Karpas-422 (cell line): ENCODE data around the gene ZBTB32. TPM values are rescaled to one million over a fixed set of nuclear protein-coding genes. Genes with fewer than 3 reads are reported as not detected.
"Not testable (repeated sequence)": the region's sequence is repeated elsewhere in the genome, so short reads cannot be mapped to it uniquely, and the experiment has no call there.

Source experiments
- DNase-seq: peaks from one replicate; pipeline ENCODE4 v3.0.0-alpha.2; 2015
- H2AFZ ChIP-seq: fragments of 200-600 bp; sonication (generic); 2 replicates; pipeline ENCODE4 v1.6.1; 2014; ENCODE audit warnings: antibody characterized with exemption, low read length, mixed read lengths
- H3K27ac ChIP-seq: fragments of 200-600 bp; sonication (generic); 2 replicates; pipeline ENCODE4 v1.5.1; 2014; ENCODE audit warnings: mild to moderate bottlenecking, low read length, moderate library complexity
- H3K27me3 ChIP-seq: fragments of 200-600 bp; sonication (generic); 2 replicates; pipeline ENCODE4 v1.6.1; 2014; ENCODE audit warnings: low read length, mixed read lengths
- H3K36me3 ChIP-seq: fragments of 200-600 bp; sonication (generic); 2 replicates; pipeline ENCODE4 v1.6.1; 2014; ENCODE audit warnings: low read length, mixed read lengths; ENCODE audit not compliant: insufficient read depth
- H3K4me1 ChIP-seq: fragments of 200-600 bp; sonication (generic); 2 replicates; pipeline ENCODE4 v1.6.1; 2014; ENCODE audit warnings: mild to moderate bottlenecking, low read length, mixed read lengths
- H3K4me2 ChIP-seq: fragments of 200-600 bp; sonication (generic); 2 replicates; pipeline ENCODE4 v1.6.1; 2014; ENCODE audit warnings: low read length, low read depth, mild to moderate bottlenecking; ENCODE audit not compliant: poor library complexity, severe bottlenecking
- H3K4me3 ChIP-seq: fragments of 200-600 bp; sonication (generic); 2 replicates; pipeline ENCODE4 v1.5.1; 2014; ENCODE audit warnings: mild to moderate bottlenecking, antibody characterized with exemption, low read length, mixed read lengths
- H3K79me2 ChIP-seq: fragments of 200-600 bp; sonication (generic); 2 replicates; pipeline ENCODE4 v1.6.1; 2014; ENCODE audit warnings: mild to moderate bottlenecking, low read length, mixed read lengths
- H3K9ac ChIP-seq: fragments of 200-600 bp; sonication (generic); 2 replicates; pipeline ENCODE4 v1.6.0; 2014; ENCODE audit warnings: low read length
- H3K9me2 ChIP-seq: fragments of 200-600 bp; sonication (generic), shearing (Covaris generic); replicated peaks from 2 replicates; pipeline ENCODE4 v1.6.0; 2014; ENCODE audit warnings: mild to moderate bottlenecking, low read length, moderate library complexity; ENCODE audit not compliant: insufficient read depth
- H3K9me3 ChIP-seq: fragments of 300-700, 200-600 bp; sonication (generic); 2 replicates; pipeline ENCODE4 v1.6.1; 2014; ENCODE audit warnings: low read length, mixed read lengths
- H4K20me1 ChIP-seq: fragments of 200-600 bp; sonication (generic); 2 replicates; pipeline ENCODE4 v1.6.1; 2014; ENCODE audit warnings: mild to moderate bottlenecking, antibody characterized with exemption, low read length, low read depth; ENCODE audit not compliant: insufficient read depth
- total RNA-seq: library from RNA; depleted of rRNA; stranded (reverse); fragments of >200 nt; shearing (Covaris generic); gene quantifications from 2 replicates; pipeline ENCODE4 v1.2.3, GENCODE V29; 2014; ENCODE audit warnings: low replicate concordance; rRNA removed

Gene ZBTB32, protein sequence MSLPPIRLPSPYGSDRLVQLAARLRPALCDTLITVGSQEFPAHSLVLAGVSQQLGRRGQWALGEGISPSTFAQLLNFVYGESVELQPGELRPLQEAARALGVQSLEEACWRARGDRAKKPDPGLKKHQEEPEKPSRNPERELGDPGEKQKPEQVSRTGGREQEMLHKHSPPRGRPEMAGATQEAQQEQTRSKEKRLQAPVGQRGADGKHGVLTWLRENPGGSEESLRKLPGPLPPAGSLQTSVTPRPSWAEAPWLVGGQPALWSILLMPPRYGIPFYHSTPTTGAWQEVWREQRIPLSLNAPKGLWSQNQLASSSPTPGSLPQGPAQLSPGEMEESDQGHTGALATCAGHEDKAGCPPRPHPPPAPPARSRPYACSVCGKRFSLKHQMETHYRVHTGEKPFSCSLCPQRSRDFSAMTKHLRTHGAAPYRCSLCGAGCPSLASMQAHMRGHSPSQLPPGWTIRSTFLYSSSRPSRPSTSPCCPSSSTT
- not detected in 2 replicates for total RNA-seq

- Histone ChIP-seq H4K20me1 (no peaks in the 10 kb centered on the region), H2AFZ (no peak within 1 kb of the TSS), H3K9me3 (no peaks in the 10 kb centered on the region), H3K4me2 (no peak within 1 kb of the TSS), H3K36me3 (no peaks in the 10 kb centered on the region), H3K79me2 (no peaks in the 10 kb centered on the region), H3K4me3 (no peak within 1 kb of the TSS), H3K9me2 (no peaks in the 10 kb centered on the region), H3K9ac (no peak within 1 kb of the TSS), H3K4me1 (peaks cover 9% of the 10 kb centered on the region), H3K27ac (no peak within 1 kb of the TSS), H3K27me3 (no peaks in the 10 kb centered on the region)
- peak; percentile 78 for DNase-seq
Observed at GRCh38 chr19:35704218-35704617, at the start of gene ZBTB32. ZBTB32 (plus strand) TSS chr19:35704558; CDS start chr19:35714627, 10,069 bp downstream.

- not testable (repeated sequence) for H3K9me3 ChIP-seq, H3K27ac ChIP-seq, H3K9me2 ChIP-seq, H3K9ac ChIP-seq, H3K4me3 ChIP-seq, H3K4me1 ChIP-seq, H3K27me3 ChIP-seq, DNase-seq, H3K4me2 ChIP-seq, H4K20me1 ChIP-seq, H2AFZ ChIP-seq
- peaks cover 27% of the 10 kb centered on the region for H3K36me3 ChIP-seq
- H3K79me2 ChIP-seq: peaks cover 15% of the 10 kb centered on the region
Observed at GRCh38 chr19:35654828-35655227, 49.5 kb upstream of the ZBTB32 start.

- H3K4me2 ChIP-seq: no peak overlapping the region
- H3K4me1 ChIP-seq: no peaks in the 10 kb centered on the region
- DNase-seq: no peak
- H2AFZ ChIP-seq: no peak overlapping the region
- no peaks in the 10 kb centered on the region for H3K9me3 ChIP-seq
- peaks cover 7% of the 10 kb centered on the region for H3K79me2 ChIP-seq
- H3K4me3 ChIP-seq: no peak overlapping the region
- H4K20me1 ChIP-seq: no peaks in the 10 kb centered on the region
- no peak overlapping the region for H3K27ac ChIP-seq
- H3K27me3 ChIP-seq: no peaks in the 10 kb centered on the region
- peaks cover 27% of the 10 kb centered on the region for H3K36me3 ChIP-seq
- no peaks in the 10 kb centered on the region for H3K9me2 ChIP-seq
- H3K9ac ChIP-seq: no peak overlapping the region
Observed at GRCh38 chr19:35655600-35655999, 48.8 kb upstream of the ZBTB32 start.

DNA sequence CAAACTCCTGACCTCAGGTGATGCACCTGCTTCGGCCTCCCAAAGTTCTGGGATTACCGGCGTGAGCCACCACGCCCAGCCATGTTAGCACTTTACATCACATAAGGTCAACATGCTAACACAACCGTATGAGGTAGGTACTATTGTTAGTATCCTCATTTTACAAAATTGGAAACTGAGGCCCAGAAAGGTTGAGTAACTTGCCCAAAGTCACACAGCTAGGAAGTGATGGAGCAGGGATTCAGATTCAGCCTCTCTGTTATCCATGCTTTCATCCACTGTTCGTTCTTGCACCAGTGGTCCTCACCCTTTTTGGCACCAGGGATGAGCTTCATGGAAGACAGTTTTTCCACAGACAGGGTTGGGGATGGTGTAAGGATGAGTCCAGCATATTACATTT lies 47.7 kb upstream of the ZBTB32 start:
- Histone ChIP-seq H3K4me2 (no peak overlapping the region), H3K36me3 (peaks cover 21% of the 10 kb centered on the region), H2AFZ (no peak overlapping the region), H4K20me1 (no peaks in the 10 kb centered on the region), H3K9ac (no peak overlapping the region), H3K9me2 (no peaks in the 10 kb centered on the region), H3K4me3 (no peak overlapping the region), H3K4me1 (no peaks in the 10 kb centered on the region), H3K27ac (no peak overlapping the region), H3K27me3 (no peaks in the 10 kb centered on the region), H3K9me3 (no peaks in the 10 kb centered on the region), H3K79me2 (no peaks in the 10 kb centered on the region)
- no peak for DNase-seq

DNA sequence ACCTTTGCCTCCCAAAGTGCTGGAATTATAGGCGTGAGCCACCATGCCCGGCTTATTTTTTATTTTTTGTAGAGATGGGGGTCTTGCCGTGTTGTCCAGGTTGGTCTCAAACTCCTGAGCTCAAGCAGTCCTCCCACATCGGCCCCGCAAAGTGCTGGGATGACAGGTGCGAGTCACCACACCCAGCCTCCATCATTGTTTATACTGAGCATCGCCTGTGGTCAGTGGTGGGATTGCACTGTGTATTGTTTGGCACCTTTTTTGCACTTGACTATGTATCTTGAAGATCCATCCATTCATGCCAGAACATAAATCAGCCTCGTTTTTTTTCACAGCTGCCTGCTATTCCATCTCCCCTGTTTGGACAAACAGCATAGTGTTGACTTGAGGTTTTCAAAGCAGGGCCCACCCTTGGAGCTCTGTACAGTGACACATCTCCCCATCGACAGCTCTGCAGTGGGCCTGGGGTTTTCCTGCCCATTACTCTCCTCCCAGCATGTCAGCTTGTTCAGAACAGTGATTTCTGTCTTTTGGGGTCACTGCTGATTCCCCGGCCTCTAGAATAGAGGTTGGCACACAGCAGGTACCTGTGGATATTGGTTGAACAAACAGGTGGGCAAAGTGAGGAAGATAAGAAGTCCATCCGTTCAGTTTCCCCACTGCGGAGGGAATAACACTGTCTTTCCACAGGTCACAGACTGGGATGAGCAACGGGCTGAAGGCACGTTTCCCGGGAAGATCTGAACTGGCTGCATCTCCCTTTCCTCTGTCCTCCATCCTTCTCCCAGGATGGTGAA lies 46.3 kb upstream of the ZBTB32 start:
- Histone ChIP-seq H4K20me1 (no peaks in the 10 kb centered on the region), H2AFZ (no peak overlapping the region), H3K36me3 (peaks cover 21% of the 10 kb centered on the region), H3K9me2 (no peaks in the 10 kb centered on the region), H3K9me3 (no peaks in the 10 kb centered on the region), H3K27me3 (no peaks in the 10 kb centered on the region), H3K27ac (no peak overlapping the region), H3K4me2 (no peak overlapping the region), H3K4me1 (no peaks in the 10 kb centered on the region), H3K79me2 (no peaks in the 10 kb centered on the region), H3K9ac (no peak overlapping the region), H3K4me3 (no peak overlapping the region)
- peak; percentile 40 for DNase-seq

GRCh38 chr19:35661995-35662340 lies 42.4 kb upstream of the ZBTB32 start:
- no peaks in the 10 kb centered on the region for H4K20me1 ChIP-seq
- no peaks in the 10 kb centered on the region for H3K9me3 ChIP-seq
- no peak overlapping the region for H3K9ac ChIP-seq
- no peak overlapping the region for H3K27ac ChIP-seq
- no peaks in the 10 kb centered on the region for H3K9me2 ChIP-seq
- no peaks in the 10 kb centered on the region for H3K79me2 ChIP-seq
- H3K27me3 ChIP-seq: no peaks in the 10 kb centered on the region
- no peak overlapping the region for H3K4me3 ChIP-seq
- DNase-seq: no peak
- no peaks in the 10 kb centered on the region for H3K4me1 ChIP-seq
- peaks cover 8% of the 10 kb centered on the region for H3K36me3 ChIP-seq
- H3K4me2 ChIP-seq: no peak overlapping the region
- H2AFZ ChIP-seq: no peak overlapping the region

DNA sequence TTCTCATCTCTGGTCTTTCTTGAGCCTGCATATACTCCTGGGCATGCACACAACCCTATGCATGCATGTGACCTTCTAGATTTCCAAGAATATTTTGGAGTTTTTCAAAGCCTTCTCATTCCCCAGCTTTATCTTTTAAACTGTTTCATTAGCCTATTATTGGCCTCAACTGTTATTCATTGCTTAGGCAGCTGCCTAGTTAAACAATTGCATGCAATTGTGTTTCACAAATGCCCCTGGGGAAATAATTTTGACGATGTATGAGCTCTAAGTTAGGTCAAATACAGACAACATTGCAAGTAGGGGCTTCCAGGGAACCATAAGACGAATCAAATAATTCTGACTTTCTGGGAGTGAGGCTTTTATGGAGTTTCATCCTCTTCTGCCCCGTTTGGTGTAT lies 40.4 kb upstream of the ZBTB32 start:
- Histone ChIP-seq H4K20me1 (no peaks in the 10 kb centered on the region), H3K36me3 (no peaks in the 10 kb centered on the region), H3K79me2 (no peaks in the 10 kb centered on the region), H3K4me2 (no peak overlapping the region), H3K27ac (no peak overlapping the region), H3K9me3 (no peaks in the 10 kb centered on the region), H3K9ac (no peak overlapping the region), H2AFZ (no peak overlapping the region), H3K4me3 (no peak overlapping the region), H3K4me1 (no peaks in the 10 kb centered on the region), H3K27me3 (no peaks in the 10 kb centered on the region), H3K9me2 (no peaks in the 10 kb centered on the region)
- DNase-seq: peak; percentile 26

- Histone ChIP-seq H3K36me3 (no peaks in the 10 kb centered on the region), H3K27me3 (no peaks in the 10 kb centered on the region), H3K4me3 (no peak overlapping the region), H3K27ac (no peak overlapping the region), H3K9me3 (no peaks in the 10 kb centered on the region), H3K9me2 (no peaks in the 10 kb centered on the region), H3K9ac (no peak overlapping the region), H3K4me1 (no peaks in the 10 kb centered on the region), H3K4me2 (no peak overlapping the region), H4K20me1 (no peaks in the 10 kb centered on the region), H3K79me2 (no peaks in the 10 kb centered on the region), H2AFZ (no peak overlapping the region)
- DNase-seq: peak; percentile 19
Observed at GRCh38 chr19:35665157-35665556, 39.2 kb upstream of the ZBTB32 start.
